ENCODE results near the gene HES1. TPM values are rescaled to one million over a fixed set of nuclear protein-coding genes. Genes with fewer than 3 reads are reported as not detected.

The HES1 gene
- total and polyA plus RNA-seq, 10 of the 15 experiments (the other 5 are each of a cell fraction or from before 2014, with no cell fraction given), result 0.46 to 5.3 (median 2.3) TPM

- CTCF ChIA-PET, result interaction anchor here (0.8 to 1.0 kb wide), 2 partner anchors 76 to 383 kb away, joined by 3 read pairs; no protein-coding TSS in a partner anchor
- 43% methylated on average over 15 of the region's 15 CpGs for WGBS (ENCODE audit: insufficient coverage, insufficient replicate concordance, low lambda C conversion rate, missing lambda C conversion rate)
- no peak for TF ChIP-seq LARP7 (IDR thresholded peaks at IDR 0.05)
- no peak for TF ChIP-seq TAF1 (IDR thresholded peaks at IDR 0.05; ENCODE audit: borderline replicate concordance, low read depth, low read length)
- TF ChIP-seq ZNF207 (IDR thresholded peaks at IDR 0.05; ENCODE audit: borderline replicate concordance), result no peak
- no peak for TF ChIP-seq MYB (IDR thresholded peaks at IDR 0.05; ENCODE audit: borderline replicate concordance, low read depth, low read length)
- TF ChIP-seq POU2F2 (IDR thresholded peaks at IDR 0.05; ENCODE audit: borderline replicate concordance, low read depth, low read length), result no peak
- no peak for TF ChIP-seq NBN (IDR thresholded peaks at IDR 0.05)
- TF ChIP-seq, protein P1, sequence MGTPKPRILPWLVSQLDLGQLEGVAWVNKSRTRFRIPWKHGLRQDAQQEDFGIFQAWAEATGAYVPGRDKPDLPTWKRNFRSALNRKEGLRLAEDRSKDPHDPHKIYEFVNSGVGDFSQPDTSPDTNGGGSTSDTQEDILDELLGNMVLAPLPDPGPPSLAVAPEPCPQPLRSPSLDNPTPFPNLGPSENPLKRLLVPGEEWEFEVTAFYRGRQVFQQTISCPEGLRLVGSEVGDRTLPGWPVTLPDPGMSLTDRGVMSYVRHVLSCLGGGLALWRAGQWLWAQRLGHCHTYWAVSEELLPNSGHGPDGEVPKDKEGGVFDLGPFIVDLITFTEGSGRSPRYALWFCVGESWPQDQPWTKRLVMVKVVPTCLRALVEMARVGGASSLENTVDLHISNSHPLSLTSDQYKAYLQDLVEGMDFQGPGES (IDR thresholded peaks at IDR 0.05), result no peak
- no peak for TF ChIP-seq CHD2 (IDR thresholded peaks at IDR 0.05; ENCODE audit: borderline replicate concordance, low read depth, low read length)
- TF ChIP-seq ETV6 (conservative IDR thresholded peaks at IDR 0.05 in 1 of 2, IDR thresholded peaks at IDR 0.05 in 1 of 2; ENCODE audit: borderline replicate concordance in 1 of 2, low read depth in 1 of 2), result no peak
- no peak for TF ChIP-seq NFIC (IDR thresholded peaks at IDR 0.05; ENCODE audit: low read depth, low read length)
- no peak for TF ChIP-seq ZNF687 (IDR thresholded peaks at IDR 0.05)
- TF ChIP-seq PAX5 (IDR thresholded peaks at IDR 0.05; ENCODE audit: borderline replicate concordance, low read depth, low read length), result no peak
Observed at GRCh38 chr3:194161131-194162045, 25.4 kb downstream of the HES1 start.

More at GRCh38 chr3:194161131-194162045, 25.4 kb downstream of the HES1 start:
- no peak overlapping the region for H3K4me3 ChIP-seq
- H2AFZ ChIP-seq (ENCODE audit: control insufficient read depth, low read depth, low read length), result no peak overlapping the region
- intact Hi-C loops (cut with micrococcal nuclease; ENCODE audit: unreplicated experiment) (no loop called here), in situ Hi-C loops (cut with MboI) (no loop called here)
- no peaks in the 10 kb centered on the region for H3K4me1 ChIP-seq (ENCODE audit: control insufficient read depth, insufficient read depth, low read length)
- H3K9me3 ChIP-seq (replicated peaks; ENCODE audit: control insufficient read depth, insufficient read depth, low read length), result no peaks in the 10 kb centered on the region
- H3K9ac ChIP-seq (ENCODE audit: control insufficient read depth, insufficient read depth, low read length), result no peak overlapping the region
- no peak for ATAC-seq
- H3K36me3 ChIP-seq (ENCODE audit: control insufficient read depth in 2 of 2, insufficient read depth in 2 of 2, low read length in 1 of 2), result no peaks in the 10 kb centered on the region
- POLR2A ChIA-PET, result no interaction called here
- FAIRE-seq, result no peak
- no peak overlapping the region for H3K27ac ChIP-seq (ENCODE audit: control insufficient read depth, insufficient read depth)
- no TSS peak for BruUV-seq (replicated peaks)
- RAD21 ChIA-PET (ENCODE audit: unreplicated experiment), result no interaction called here
- H3K27me3 ChIP-seq (replicated peaks in 1 of 2; ENCODE audit: control insufficient read depth in 2 of 2, insufficient read depth in 2 of 2, low read length in 1 of 2), result peaks cover 3 to 4% of the 10 kb centered on the region in 2 experiments; a peak in 2 of 4 replicates
- no peaks in the 10 kb centered on the region for H3K79me2 ChIP-seq (ENCODE audit: control insufficient read depth, insufficient read depth, low read length)
- no peak overlapping the region for H3K4me2 ChIP-seq (ENCODE audit: control insufficient read depth, insufficient read depth)
- no peaks in the 10 kb centered on the region for H4K20me1 ChIP-seq (ENCODE audit: control insufficient read depth, insufficient read depth)
- SMC1A ChIA-PET (ENCODE audit: uncharacterized antibody, unreplicated experiment), result interaction anchor here (0.8 kb wide), 1 partner anchor 26 kb away, joined by 3 read pairs; no protein-coding TSS in a partner anchor
- DNase-seq (ENCODE audit: low read depth, low spot score), result no peak

All from GM12878 (cell line).